Heart right ventricle (tissue), 16 donors: ENCODE results near the gene POLE3. TPM values are rescaled to one million over a fixed set of nuclear protein-coding genes. Genes with fewer than 3 reads are reported as not detected.
"Not testable (repeated sequence)": the region's sequence is repeated elsewhere in the genome, so short reads cannot be mapped to it uniquely, and the experiment has no call there.

Source experiments
- ATAC-seq, 8 donors: fragments of 200-7000 bp; cut with Tn5 transposase; one replicate each; pipeline ENCODE4 v1.9.1; 2020; ENCODE audit warnings: mild to moderate bottlenecking in 8 of 8, moderate library complexity in 8 of 8, moderate number of reproducible peaks in 1 of 8
- DNase-seq, 2 donors: peaks; one replicate each; pipeline ENCODE4 v3.0.0-alpha.2; 2020
- H3K27ac ChIP-seq, 10 donors: fragments of 200-600 bp; sonication (generic) in 2 of 10; one replicate each; pipeline versions ENCODE4 v1.5.0 to v1.8.0; 2020 to 2022; ENCODE audit warnings: mild to moderate bottlenecking in 3 of 10
- H3K27me3 ChIP-seq, 7 donors: fragments of 200-600 bp; one replicate each; pipeline ENCODE4 v1.8.0; 2021 to 2022; ENCODE audit warnings: mild to moderate bottlenecking in 2 of 7
- H3K36me3 ChIP-seq, 9 donors: fragments of 200-600 bp; sonication (generic) in 1 of 9; one replicate each; pipeline versions ENCODE4 v1.5.0 to v1.8.0; 2020 to 2022; ENCODE audit warnings: mild to moderate bottlenecking in 2 of 9
- H3K4me1 ChIP-seq, 9 donors: fragments of 200-600 bp; sonication (generic) in 1 of 9; one replicate each; pipeline versions ENCODE4 v1.5.0 to v1.8.0; 2020 to 2022; ENCODE audit warnings: mild to moderate bottlenecking in 4 of 9
- H3K4me3 ChIP-seq, 10 donors: fragments of 200-600 bp; sonication (generic) in 2 of 10; one replicate each; pipeline versions ENCODE4 v1.5.0 to v1.8.0; 2020 to 2022; ENCODE audit warnings: mild to moderate bottlenecking in 7 of 10, moderate library complexity in 2 of 10
- H3K9me3 ChIP-seq, 11 donors: fragments of 200-600 bp in 10 of 11; sonication (generic) in 2 of 11; one replicate each; pipeline versions ENCODE4 v1.5.0 to v1.8.0; 2013 to 2022; ENCODE audit warnings: mild to moderate bottlenecking in 2 of 11, control low read depth in 1 of 11, moderate library complexity in 1 of 11
- CTCF ChIP-seq, 9 donors: fragments of 200-600 bp; sonication (generic) in 2 of 9; IDR thresholded peaks; one replicate each; pipeline versions ENCODE4 v1.5.0 to v1.8.0; 2021 to 2022; ENCODE audit warnings: antibody characterized with exemption in 9 of 9, mild to moderate bottlenecking in 5 of 9, moderate library complexity in 1 of 9
- WGBS, 2 donors: extraction: QIAGEN DNeasy Blood & Tissue Kit; methylation state at CpG; one replicate each; pipeline ENCODE4 v1.1.7; 2013; ENCODE audit warnings: inconsistent platforms in 1 of 2; 5-methylcytosine and 5-hydroxymethylcytosine counted together
- intact Hi-C, 10 donors: fragments of 100-400 bp; cut with DNase I; formaldehyde crosslinking; loops; one replicate each; pipeline versions ENCODE4 v1.11.1 to v1.14.2; 2022
- polyA plus RNA-seq, 2 donors: library from polyadenylated mRNA; stranded (reverse); fragments of 200-250 nt; gene quantifications; one replicate each; pipeline ENCODE4 v1.2.3, GENCODE V29; 2013
- total RNA-seq, 10 donors: library from RNA; stranded (reverse); fragmentation: NEBNext Ultra II Directional in 3 of 10; extraction: Animal tissue kit (Norgen Biotek cat#: 25700) in 3 of 10; gene quantifications; one replicate each; pipeline versions ENCODE4 v1.2.1 to v1.2.4, GENCODE V29; 2021 to 2023
- donor health status: Arrhythmogenic right ventricular cardiomyopathy.
- donor health status: ischemic (EF 13 %, LVEDD 7.1; RV severe dilation, severe dysfunction).
- donor health status: healthy with polysubstance abuse.
- donor health status: DM: no; HTN: yes; CAD: no.
- donor health status: DM: no; HTN: no; CAD: no.
- donor health status: ischemic (EF 25% LVEDD 6.9; RV normal size, moderate dysfunction).
- donor health status: ischemic (EF 25% LVEDD 5.7; RV mildly dilated, moderate dysfunction).
- donor health status: healthy.
- donor health status: DM: yes; HTN: yes; CAD: no.
- donor health status: Ischemic cardiomyopathy.
- donor health status: ischemic (EF 35%, LVEDD 5.7; RV mildly dilated, moderate dysfunction).
- donor health status: nonischemic (EF 11% LVEDD 7.7; RV severe dilation, severe dysfunction).
- donor health status: DM: yes; HTN: yes; CAD: no.
- donor health status: PGD.
- donor health status: ischemic (EF 29% LVEDD 5.4; RV normal size, mild dysfunction).
- donor health status: nonischemic (EF 23%, LVEDD 6.1; RV moderate dilation, normal function).

Gene POLE3
- total and polyA plus RNA-seq, 12 donors: 14.2 to 45.0 (median 23.1) TPM

GRCh38 chr9:113386571-113387393 is 23.7 kb downstream of the POLE3 start:
- 92 to 96% methylated on average over 4 of the region's 4 CpGs for WGBS, 2 donors
- Histone ChIP-seq H3K36me3 (peaks cover 0 to 63% (median 46%) of the 10 kb centered on the region in 9 donors), H3K4me3 (no peak overlapping the region), H3K27ac (no peak overlapping the region), H3K9me3 (no peaks in the 10 kb centered on the region), H3K27me3 (no peaks in the 10 kb centered on the region), H3K4me1 (no peaks in the 10 kb centered on the region)
- TF ChIP-seq CTCF (IDR thresholded peaks at IDR 0.05): no peak
- ATAC-seq (peak in 1 of 8 donors; percentile 35), DNase-seq (no peak)
- intact Hi-C loops: no loop called here

- Histone ChIP-seq H3K4me1 (peaks cover 0 to 3% (median 0%) of the 10 kb centered on the region in 9 donors), H3K4me3 (no peak overlapping the region), H3K9me3 (no peaks in the 10 kb centered on the region), H3K27me3 (no peaks in the 10 kb centered on the region), H3K27ac (no peak overlapping the region), H3K36me3 (peaks cover 0 to 15% (median under 1%) of the 10 kb centered on the region in 9 donors)
- DNase-seq (no peak), ATAC-seq (no peak)
- 91 to 93% methylated on average over 8 of the region's 8 CpGs for WGBS, 2 donors
- TF ChIP-seq CTCF (IDR thresholded peaks at IDR 0.05): no peak
- intact Hi-C loops: no loop called here
Measured at GRCh38 chr9:113381909-113382411, 28.5 kb downstream of the POLE3 start.

GRCh38 chr9:113381441-113381840 is 29.0 kb downstream of the POLE3 start:
- H3K4me1 ChIP-seq, H3K36me3 ChIP-seq, H3K27me3 ChIP-seq, intact Hi-C loops, DNase-seq, H3K9me3 ChIP-seq, ATAC-seq, H3K4me3 ChIP-seq, H3K27ac ChIP-seq: not testable (repeated sequence)
- 82 to 87% methylated on average over 7 of the region's 7 CpGs for WGBS, 2 donors

- DNase-seq: no peak
- no peak for TF ChIP-seq CTCF (IDR thresholded peaks at IDR 0.05)
- Histone ChIP-seq H3K27ac (no peak overlapping the region), H3K27me3 (no peaks in the 10 kb centered on the region), H3K4me1 (peaks cover 0 to 7% (median 4%) of the 10 kb centered on the region in 9 donors), H3K4me3 (no peak overlapping the region), H3K36me3 (peaks cover 0 to 5% (median 0%) of the 10 kb centered on the region in 9 donors), H3K9me3 (no peaks in the 10 kb centered on the region)
- no peak for ATAC-seq
- intact Hi-C loops: no loop called here
- 50 to 67% methylated on average over 1 of the region's 1 CpG for WGBS, 2 donors
Measured at GRCh38 chr9:113380869-113381378, 29.6 kb downstream of the POLE3 start.

GRCh38 chr9:113379829-113380210 is 30.7 kb downstream of the POLE3 start:
- not testable (repeated sequence) for ATAC-seq, H3K36me3 ChIP-seq, H3K4me3 ChIP-seq, H3K27me3 ChIP-seq, DNase-seq, H3K9me3 ChIP-seq, H3K27ac ChIP-seq
- H3K4me1 ChIP-seq: peaks cover 0 to 17% (median 11%) of the 10 kb centered on the region in 9 donors
- 82 to 93% methylated on average over 2 of the region's 2 CpGs for WGBS, 2 donors
- intact Hi-C loops: loop anchor here in 1 of 10 donors (5.0 kb wide), 1 partner anchor 38 kb away; the partner anchor contains the start of gene WDR31

GRCh38 chr9:113379094-113379828 is 31.2 kb downstream of the POLE3 start:
- WGBS, 2 donors: 55 to 58% methylated on average over 24 of the region's 24 CpGs
- not testable (repeated sequence) for H3K27me3 ChIP-seq, H3K4me3 ChIP-seq, DNase-seq, H3K27ac ChIP-seq, H3K9me3 ChIP-seq, ATAC-seq
- Histone ChIP-seq H3K36me3 (peaks cover 0 to 11% (median 5%) of the 10 kb centered on the region in 9 donors), H3K4me1 (peaks cover 0 to 17% (median 11%) of the 10 kb centered on the region in 9 donors)
- intact Hi-C loops: loop anchor here in 1 of 10 donors (5.0 kb wide), 1 partner anchor 37 kb away; the partner anchor contains the start of gene WDR31
